Nephron (organoid): ENCODE measurements around the gene TIMM10B.

Source experiments
- H3K27ac Mint-ChIP-seq, 3 experiments: 2 replicates each; pipeline ENCODE4 v1.8.0; 2020; ENCODE audit warnings: mixed read lengths in 3 of 3, mild to moderate bottlenecking in 2 of 3, moderate library complexity in 1 of 3
- H3K27me3 Mint-ChIP-seq: 2 replicates; pipeline ENCODE4 v1.8.0; 2021; ENCODE audit warnings: low read depth, mild to moderate bottlenecking, moderate library complexity, mixed read lengths
- H3K36me3 Mint-ChIP-seq: 2 replicates; pipeline ENCODE4 v1.8.0; 2020; ENCODE audit warnings: low read depth, mixed read lengths
- H3K4me1 Mint-ChIP-seq: 2 replicates; pipeline ENCODE4 v1.8.0; 2020; ENCODE audit warnings: mixed read lengths
- H3K4me3 Mint-ChIP-seq, 3 experiments: 2 replicates each; pipeline ENCODE4 v1.8.0; 2020; ENCODE audit warnings: mild to moderate bottlenecking in 3 of 3, mixed read lengths in 3 of 3, moderate library complexity in 2 of 3
- H3K9me3 Mint-ChIP-seq: 2 replicates; pipeline ENCODE4 v1.8.0; 2020; ENCODE audit warnings: mixed read lengths
- TF ChIP-seq, protein P1 (sequence below), 3 experiments: fragments of 200-600 bp; sonication (generic); IDR thresholded peaks; one replicate each; pipeline ENCODE4 v1.5.0; 2021; ENCODE audit warnings: antibody characterized with exemption in 3 of 3; ENCODE audit not compliant: unreplicated experiment in 3 of 3

TIMM10B gene

DNA sequence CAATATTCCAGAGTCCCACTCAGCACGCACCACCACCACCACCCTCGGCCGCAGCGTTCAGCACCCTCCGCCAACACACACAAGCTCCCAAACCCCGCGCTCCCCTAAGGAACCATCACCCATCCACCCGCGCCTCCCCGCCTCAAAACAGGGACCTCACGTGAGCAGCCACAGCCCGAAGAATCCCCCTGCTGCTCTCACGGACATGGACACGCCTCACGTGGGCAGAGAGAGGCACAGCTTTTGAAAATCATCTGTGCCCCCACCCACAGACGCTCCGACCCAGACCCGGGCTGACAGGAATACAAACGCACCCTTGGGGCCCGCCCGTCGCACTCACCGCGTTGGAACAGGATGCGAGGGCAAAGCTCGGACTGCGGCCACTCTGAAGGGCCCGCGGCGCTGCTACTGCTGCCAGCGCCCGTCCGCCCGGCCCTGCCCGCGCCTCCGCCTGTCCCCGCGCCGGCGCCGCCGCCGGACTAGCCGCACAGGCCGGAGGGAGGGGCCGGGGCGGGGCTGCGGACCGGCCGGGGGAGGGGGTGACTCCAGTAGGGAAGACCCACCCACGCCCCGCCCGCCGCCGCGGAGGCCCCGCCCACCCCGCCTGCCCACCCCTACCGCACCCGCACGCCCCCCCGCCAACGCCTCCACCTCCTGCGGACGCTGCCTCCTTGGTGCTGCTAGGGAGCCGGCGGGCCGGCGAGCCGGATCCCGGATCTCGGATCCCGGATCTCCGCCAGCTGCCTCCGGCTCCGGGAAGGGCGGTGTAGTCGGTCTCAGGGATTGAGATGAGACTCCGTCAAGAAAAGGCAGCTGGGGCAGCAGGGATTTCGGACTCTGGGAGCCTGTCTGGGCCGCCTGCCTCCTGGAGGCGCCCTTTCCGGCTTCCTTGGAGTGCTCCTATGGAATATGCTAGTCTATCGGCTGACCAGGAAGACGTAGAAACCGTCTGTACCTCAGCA, 7.6 kb upstream of the TIMM10B start, which contains the start of gene TRIM3:
TSS of gene TRIM3 (minus strand) at position 491 of the 962 bp plus-strand sequence. CDS start 8,246 bp downstream, outside the sequence.
- H3K4me1 Mint-ChIP-seq: peaks cover 26% of the 10 kb centered on the region
- peak within 1 kb of the TSS; percentile 93 to 98 (median 94) for H3K27ac Mint-ChIP-seq
- no peaks in the 10 kb centered on the region for H3K27me3 Mint-ChIP-seq
- TF ChIP-seq, protein P1, sequence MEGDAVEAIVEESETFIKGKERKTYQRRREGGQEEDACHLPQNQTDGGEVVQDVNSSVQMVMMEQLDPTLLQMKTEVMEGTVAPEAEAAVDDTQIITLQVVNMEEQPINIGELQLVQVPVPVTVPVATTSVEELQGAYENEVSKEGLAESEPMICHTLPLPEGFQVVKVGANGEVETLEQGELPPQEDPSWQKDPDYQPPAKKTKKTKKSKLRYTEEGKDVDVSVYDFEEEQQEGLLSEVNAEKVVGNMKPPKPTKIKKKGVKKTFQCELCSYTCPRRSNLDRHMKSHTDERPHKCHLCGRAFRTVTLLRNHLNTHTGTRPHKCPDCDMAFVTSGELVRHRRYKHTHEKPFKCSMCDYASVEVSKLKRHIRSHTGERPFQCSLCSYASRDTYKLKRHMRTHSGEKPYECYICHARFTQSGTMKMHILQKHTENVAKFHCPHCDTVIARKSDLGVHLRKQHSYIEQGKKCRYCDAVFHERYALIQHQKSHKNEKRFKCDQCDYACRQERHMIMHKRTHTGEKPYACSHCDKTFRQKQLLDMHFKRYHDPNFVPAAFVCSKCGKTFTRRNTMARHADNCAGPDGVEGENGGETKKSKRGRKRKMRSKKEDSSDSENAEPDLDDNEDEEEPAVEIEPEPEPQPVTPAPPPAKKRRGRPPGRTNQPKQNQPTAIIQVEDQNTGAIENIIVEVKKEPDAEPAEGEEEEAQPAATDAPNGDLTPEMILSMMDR (IDR thresholded peaks at IDR 0.05; ENCODE audit: unreplicated experiment in 3 of 3): peak in 1 of 3 experiments; percentile 43
- no peaks in the 10 kb centered on the region for H3K9me3 Mint-ChIP-seq
- peaks cover 17% of the 10 kb centered on the region for H3K36me3 Mint-ChIP-seq
- peak within 1 kb of the TSS; percentile 91 to 92 (median 92) for H3K4me3 Mint-ChIP-seq

DNA sequence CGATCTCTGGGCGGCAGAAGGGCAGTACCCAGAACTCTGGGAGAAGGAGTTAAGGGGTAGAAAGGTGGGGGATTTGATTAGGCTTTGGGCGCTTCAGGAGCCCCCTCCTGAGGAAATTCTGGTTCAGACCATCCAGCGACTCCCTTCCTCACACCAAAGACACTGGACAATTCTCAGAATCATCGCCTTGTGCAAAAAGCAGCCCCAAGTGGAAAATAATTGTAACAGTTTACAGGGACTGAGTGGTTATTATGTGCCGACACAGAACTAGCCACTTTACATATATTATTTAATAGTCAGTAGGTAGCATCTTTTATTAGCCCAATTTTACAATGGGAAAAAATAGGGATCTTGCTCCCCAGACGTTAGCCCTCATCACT, 6.9 kb upstream of the TIMM10B start:
- H3K9me3 Mint-ChIP-seq: no peaks in the 10 kb centered on the region
- peaks cover 31% of the 10 kb centered on the region for H3K4me1 Mint-ChIP-seq
- H3K27me3 Mint-ChIP-seq: no peaks in the 10 kb centered on the region
- H3K4me3 Mint-ChIP-seq: peak overlapping the region; percentile 85 to 90 (median 90)
- TF ChIP-seq, protein P1 (IDR thresholded peaks at IDR 0.05; ENCODE audit: unreplicated experiment in 3 of 3): no peak
- peak overlapping the region; percentile 93 to 98 (median 94) for H3K27ac Mint-ChIP-seq
- peaks cover 23% of the 10 kb centered on the region for H3K36me3 Mint-ChIP-seq

DNA sequence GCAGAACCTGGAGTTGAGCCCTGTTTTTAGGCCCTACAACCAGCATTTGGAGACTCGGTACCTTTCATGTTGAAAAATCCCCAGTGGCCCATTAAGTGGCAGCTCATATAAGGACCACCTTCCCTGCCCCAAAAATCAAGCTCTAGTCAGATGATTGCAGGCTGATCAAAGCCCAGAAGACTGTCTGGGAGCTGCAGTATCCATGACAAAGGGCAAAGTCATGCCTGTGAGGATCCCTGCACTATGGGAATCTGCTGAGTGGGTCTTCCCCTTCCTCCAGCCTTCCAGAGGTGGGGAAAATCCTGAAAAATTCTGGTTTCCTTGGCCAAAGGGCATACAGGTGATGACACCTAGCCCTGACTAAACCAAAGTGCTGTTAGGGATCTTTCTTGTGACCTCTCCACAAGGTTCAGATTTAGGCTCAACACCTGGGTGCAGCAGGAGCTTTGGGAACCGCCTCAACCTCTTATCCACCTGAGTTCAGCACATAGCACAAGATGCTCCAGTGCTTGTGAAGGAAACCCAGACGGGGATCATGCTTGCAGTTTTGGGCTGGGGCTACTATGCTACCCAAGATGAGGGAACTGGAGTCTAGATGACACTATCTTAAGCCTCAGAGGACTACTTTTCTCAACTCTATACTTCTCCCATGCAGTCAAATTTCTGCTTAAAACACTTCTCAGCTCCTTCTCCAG, 6.3 kb upstream of the TIMM10B start:
- TF ChIP-seq, protein P1 (IDR thresholded peaks at IDR 0.05; ENCODE audit: unreplicated experiment in 3 of 3): no peak
- H3K4me1 Mint-ChIP-seq: peaks cover 35% of the 10 kb centered on the region
- peaks cover 23% of the 10 kb centered on the region for H3K36me3 Mint-ChIP-seq
- peak overlapping the region; percentile 93 to 98 (median 94) for H3K27ac Mint-ChIP-seq
- no peaks in the 10 kb centered on the region for H3K9me3 Mint-ChIP-seq
- no peaks in the 10 kb centered on the region for H3K27me3 Mint-ChIP-seq
- peak overlapping the region; percentile 85 to 90 (median 90) for H3K4me3 Mint-ChIP-seq

DNA sequence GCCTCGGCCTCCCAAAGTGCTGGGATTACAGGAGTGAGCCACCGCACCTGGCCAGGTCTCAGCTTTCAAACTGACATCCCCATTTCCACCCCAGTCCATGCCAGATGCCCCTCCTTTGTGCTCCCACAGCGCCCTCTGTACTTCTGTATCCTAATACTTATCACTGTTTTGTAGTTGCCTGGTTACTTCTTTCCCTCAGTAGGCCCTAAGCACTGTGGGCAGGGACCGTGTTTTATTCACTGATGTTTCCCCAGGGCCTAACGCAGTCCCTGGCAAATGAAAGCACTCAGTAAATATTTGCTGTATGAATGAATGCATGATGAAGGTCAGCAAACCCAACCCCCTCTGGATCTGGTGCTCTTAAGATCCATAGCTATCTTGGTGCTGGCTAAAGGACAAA, 5.4 kb upstream of the TIMM10B start:
- Mint-ChIP-seq H3K9me3 (no peaks in the 10 kb centered on the region), H3K36me3 (peaks cover 23% of the 10 kb centered on the region), H3K4me3 (peak overlapping the region; percentile 13 to 65 (median 45)), H3K4me1 (peaks cover 44% of the 10 kb centered on the region), H3K27ac (peak overlapping the region in 2 of 3 experiments; percentile 8 to 57), H3K27me3 (no peaks in the 10 kb centered on the region)
- TF ChIP-seq, protein P1 (IDR thresholded peaks at IDR 0.05; ENCODE audit: unreplicated experiment in 3 of 3): no peak

DNA sequence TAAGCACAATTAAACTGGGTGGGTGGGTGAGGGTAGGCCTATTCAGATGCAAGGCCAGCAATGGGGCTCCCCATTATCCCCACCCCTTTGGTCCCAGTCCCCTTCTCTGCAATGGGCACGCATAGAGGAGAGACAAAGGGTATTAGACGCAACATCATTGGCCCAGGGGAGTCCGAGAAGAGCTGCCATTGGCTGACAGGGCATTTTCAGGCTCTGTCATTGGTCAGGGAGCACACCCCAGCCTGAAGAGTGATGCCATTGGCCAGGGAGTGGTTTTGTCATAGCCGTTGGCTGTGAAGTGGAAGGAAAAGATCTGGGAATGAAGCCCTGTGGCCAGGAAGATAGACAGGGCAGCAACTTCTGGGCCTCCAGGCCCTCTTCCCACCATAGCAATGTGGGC, 4.7 kb upstream of the TIMM10B start:
- H3K27me3 Mint-ChIP-seq: no peaks in the 10 kb centered on the region
- peaks cover 27% of the 10 kb centered on the region for H3K36me3 Mint-ChIP-seq
- no peaks in the 10 kb centered on the region for H3K9me3 Mint-ChIP-seq
- TF ChIP-seq, protein P1 (IDR thresholded peaks at IDR 0.05; ENCODE audit: unreplicated experiment in 3 of 3): no peak
- peak overlapping the region; percentile 42 to 79 (median 46) for H3K4me3 Mint-ChIP-seq
- peaks cover 47% of the 10 kb centered on the region for H3K4me1 Mint-ChIP-seq
- H3K27ac Mint-ChIP-seq: peak overlapping the region in 1 of 3 experiments; percentile 14
